MM.1S (cell line): Measurements from ENCODE around the gene ALPI.

Experiments used
- EZH2 ChIP-seq: fragments of 300-600 bp; sonication (generic); optimal IDR thresholded peaks from 2 replicates; pipeline ENCODE3; 2017; ENCODE audit warnings: low read depth, mild to moderate bottlenecking, antibody characterized with exemption, low read length, mixed read lengths
- EZH2phosphoT487 ChIP-seq: fragments of 300-600 bp; sonication (generic); IDR thresholded peaks from 2 replicates; pipeline ENCODE4 v1.6.1; 2018; ENCODE audit warnings: antibody characterized with exemption, low read length
- TF ChIP-seq, protein P1 (sequence below): fragments of 300-600 bp; sonication (generic); IDR thresholded peaks from 2 replicates; pipeline ENCODE4 v1.5.1; 2016; ENCODE audit warnings: antibody characterized with exemption, low read length, mixed read lengths

DNA sequence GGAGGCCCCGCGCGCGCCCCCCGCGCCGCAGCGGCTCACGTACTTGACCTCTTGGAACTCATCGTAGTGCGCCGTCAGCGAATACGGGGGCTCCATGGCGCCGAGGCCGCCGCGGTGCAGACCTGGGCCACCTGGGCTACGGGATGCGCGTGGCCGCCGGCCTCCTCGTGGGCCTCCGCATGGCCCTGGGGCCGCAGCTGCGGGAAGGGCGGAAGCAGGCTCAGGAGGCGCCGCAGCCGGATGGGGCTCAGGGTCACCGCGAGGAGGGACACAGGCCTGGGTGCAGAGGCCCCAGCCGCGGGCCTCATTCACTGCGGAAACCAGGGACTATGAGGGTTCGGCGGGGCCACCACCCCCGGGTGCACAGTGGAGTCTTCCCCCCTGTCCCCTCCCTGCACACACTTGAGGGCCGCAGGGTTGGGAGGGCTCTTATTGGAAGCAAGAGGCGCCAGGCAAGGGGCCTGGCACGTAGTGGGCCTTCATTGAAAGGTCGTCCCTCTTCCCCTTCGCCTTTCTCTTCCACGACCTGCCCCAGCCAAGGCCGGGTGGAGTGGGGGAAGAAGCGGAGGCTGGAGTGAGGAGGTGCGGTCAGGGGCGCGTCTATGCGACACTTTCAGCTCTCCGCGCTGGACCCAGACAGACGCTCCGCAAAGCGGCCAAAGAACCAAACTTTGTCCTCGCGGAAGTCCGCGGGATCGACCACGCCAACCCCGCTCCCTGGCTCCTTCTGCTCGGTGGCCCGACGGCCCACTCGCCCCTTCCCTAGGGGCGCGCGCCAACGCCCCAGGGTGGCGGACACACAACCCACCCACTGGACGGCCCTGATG, 30.8 kb downstream of the ALPI start:
- TF ChIP-seq, protein P1, sequence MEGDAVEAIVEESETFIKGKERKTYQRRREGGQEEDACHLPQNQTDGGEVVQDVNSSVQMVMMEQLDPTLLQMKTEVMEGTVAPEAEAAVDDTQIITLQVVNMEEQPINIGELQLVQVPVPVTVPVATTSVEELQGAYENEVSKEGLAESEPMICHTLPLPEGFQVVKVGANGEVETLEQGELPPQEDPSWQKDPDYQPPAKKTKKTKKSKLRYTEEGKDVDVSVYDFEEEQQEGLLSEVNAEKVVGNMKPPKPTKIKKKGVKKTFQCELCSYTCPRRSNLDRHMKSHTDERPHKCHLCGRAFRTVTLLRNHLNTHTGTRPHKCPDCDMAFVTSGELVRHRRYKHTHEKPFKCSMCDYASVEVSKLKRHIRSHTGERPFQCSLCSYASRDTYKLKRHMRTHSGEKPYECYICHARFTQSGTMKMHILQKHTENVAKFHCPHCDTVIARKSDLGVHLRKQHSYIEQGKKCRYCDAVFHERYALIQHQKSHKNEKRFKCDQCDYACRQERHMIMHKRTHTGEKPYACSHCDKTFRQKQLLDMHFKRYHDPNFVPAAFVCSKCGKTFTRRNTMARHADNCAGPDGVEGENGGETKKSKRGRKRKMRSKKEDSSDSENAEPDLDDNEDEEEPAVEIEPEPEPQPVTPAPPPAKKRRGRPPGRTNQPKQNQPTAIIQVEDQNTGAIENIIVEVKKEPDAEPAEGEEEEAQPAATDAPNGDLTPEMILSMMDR = no peak
- TF ChIP-seq EZH2phosphoT487 = no peak
- TF ChIP-seq EZH2 = no peak
